Measurements from ENCODE around the gene OVCH1.

Gene OVCH1, protein sequence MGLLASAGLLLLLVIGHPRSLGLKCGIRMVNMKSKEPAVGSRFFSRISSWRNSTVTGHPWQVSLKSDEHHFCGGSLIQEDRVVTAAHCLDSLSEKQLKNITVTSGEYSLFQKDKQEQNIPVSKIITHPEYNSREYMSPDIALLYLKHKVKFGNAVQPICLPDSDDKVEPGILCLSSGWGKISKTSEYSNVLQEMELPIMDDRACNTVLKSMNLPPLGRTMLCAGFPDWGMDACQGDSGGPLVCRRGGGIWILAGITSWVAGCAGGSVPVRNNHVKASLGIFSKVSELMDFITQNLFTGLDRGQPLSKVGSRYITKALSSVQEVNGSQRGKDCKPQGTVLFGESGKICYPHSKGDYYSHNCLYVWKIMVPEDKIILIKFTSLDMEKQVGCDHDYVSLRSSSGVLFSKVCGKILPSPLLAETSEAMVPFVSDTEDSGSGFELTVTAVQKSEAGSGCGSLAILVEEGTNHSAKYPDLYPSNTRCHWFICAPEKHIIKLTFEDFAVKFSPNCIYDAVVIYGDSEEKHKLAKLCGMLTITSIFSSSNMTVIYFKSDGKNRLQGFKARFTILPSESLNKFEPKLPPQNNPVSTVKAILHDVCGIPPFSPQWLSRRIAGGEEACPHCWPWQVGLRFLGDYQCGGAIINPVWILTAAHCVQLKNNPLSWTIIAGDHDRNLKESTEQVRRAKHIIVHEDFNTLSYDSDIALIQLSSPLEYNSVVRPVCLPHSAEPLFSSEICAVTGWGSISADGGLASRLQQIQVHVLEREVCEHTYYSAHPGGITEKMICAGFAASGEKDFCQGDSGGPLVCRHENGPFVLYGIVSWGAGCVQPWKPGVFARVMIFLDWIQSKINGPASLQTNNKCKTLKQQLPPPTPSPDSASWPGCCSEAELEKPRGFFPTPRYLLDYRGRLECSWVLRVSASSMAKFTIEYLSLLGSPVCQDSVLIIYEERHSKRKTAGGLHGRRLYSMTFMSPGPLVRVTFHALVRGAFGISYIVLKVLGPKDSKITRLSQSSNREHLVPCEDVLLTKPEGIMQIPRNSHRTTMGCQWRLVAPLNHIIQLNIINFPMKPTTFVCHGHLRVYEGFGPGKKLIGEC

GRCh38 chr12:29497588-29497987 lies at the start of gene OVCH1:
TSS of gene OVCH1 (minus strand) at chr12:29497686. CDS start at chr12:29497686, 0 bp downstream.
- DNase-seq, result no peak

- no peak for DNase-seq
These were observed 49.7 kb upstream of the OVCH1 start for GRCh38 chr12:29547151-29547632.

GRCh38 chr12:29546000-29546399 lies 48.5 kb upstream of the OVCH1 start:
- no peak for DNase-seq

GRCh38 chr12:29545102-29545467 lies 47.6 kb upstream of the OVCH1 start:
- DNase-seq, result no peak

GRCh38 chr12:29544428-29545101 lies 47.1 kb upstream of the OVCH1 start:
- DNase-seq, result no peak

GRCh38 chr12:29543036-29543435 lies 45.5 kb upstream of the OVCH1 start:
- no peak for DNase-seq

DNA sequence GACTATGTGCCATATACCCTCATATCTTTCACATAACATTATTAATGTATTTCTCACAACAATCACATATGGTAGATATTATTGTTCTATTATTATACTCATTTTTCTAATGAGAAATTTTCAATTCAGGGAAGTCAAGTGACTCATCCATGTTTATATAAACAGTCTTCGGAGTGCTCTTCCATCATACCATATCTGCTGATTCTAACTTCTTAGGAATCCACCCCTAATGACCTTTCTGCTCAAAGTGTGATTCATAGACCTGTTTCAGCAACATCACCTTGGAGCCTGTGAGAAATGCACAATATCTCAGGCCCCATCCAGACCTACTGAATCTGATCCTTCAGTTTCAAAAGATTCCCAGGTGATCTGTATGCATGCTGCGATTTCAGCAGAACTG lies 39.8 kb upstream of the OVCH1 start:
- no peak for DNase-seq

- DNase-seq, result no peak
These were observed 37.4 kb upstream of the OVCH1 start for GRCh38 chr12:29534935-29535334.

GRCh38 chr12:29533815-29534489 lies 36.5 kb upstream of the OVCH1 start:
- DNase-seq, result no peak

- DNase-seq, result no peak
These were observed 34.0 kb upstream of the OVCH1 start for GRCh38 chr12:29531471-29531870.

GRCh38 chr12:29530436-29530835 lies 33.0 kb upstream of the OVCH1 start:
- no peak for DNase-seq

DNA sequence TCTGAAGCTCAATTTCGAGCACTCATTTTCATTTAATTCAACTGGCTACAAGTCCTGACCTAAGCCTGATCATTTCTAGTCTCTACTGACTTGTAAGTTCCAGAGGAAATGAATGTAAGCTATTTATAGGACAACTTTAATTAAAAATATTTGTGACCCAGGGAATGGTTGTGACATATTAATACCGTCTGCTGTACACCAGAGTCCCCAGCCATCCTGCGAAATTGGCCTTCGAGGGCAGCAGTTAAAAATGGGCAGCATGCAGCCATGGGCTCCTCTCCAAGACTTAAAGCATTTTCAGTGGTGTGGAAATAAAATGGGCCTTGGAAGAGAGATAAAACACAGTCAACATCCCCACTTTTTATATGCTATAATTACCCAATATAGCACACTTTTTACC lies 30.7 kb upstream of the OVCH1 start:
- DNase-seq, result no peak

DNA sequence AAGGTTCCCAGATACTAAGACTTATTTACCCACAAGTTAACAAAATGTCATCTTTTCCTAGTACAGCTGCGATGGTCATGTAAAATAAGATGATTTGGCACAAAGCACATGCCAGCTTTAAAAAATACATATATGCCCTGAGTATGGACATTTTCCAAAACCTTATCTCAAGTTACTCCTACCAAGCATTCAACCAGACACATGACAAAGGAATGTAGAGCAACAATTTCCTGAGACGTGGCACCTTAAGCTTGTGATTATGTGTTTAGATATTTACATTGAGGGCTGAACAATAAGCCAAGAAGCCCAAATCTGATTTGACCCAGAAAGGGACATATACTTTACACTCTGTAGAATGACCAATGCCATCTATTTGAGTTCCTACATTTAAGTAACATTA lies 24.5 kb upstream of the OVCH1 start:
- no peak for DNase-seq

DNA sequence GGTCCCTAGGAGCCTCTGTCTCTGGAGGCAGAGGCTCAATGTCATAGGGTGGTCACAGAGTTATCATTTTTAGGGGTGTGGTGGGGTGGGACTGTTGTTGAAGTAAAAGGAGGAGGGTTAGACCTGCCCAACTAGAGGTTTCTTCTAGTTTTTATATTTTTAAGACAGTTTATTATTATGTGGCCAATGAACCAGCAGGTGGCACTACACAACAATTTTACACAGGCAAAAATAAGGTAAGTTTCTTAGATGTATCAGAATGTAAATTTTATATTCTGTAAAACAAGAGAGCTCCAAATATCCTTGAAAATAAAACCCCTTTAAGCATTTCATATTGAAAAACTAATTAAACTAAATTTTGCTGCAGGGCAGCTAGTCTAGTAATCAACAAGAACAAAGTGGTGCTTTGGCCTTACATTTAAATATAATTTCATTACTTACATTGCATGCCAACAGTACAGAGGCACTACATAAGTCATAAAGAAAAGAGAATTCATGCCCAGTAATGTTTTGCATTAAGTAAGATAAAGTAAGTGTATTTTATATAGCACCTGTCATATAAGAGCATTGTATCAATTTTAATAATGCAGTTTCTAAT lies 22.2 kb upstream of the OVCH1 start:
- DNase-seq, result no peak

DNA sequence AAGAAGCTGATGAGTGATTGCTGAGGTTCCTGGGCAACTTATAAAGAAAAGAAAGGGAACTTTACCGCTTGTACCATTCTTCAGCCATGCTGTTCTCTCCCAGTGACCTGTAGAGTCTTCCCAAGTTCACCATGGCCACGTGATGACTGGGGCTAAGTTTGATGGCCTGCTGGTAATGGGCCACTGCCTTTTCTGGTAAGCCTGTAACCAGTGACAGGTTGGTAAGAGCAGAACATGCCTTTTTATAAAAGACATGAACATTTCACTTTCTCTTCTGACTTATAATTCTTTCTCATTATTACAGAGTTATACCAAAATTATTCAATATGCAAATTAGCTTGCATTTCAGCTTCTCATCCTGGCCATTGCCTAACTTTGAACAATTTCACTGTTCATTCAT lies 20.9 kb upstream of the OVCH1 start:
- DNase-seq, result no peak

- no peak for DNase-seq
These were observed 19.8 kb upstream of the OVCH1 start for GRCh38 chr12:29517264-29517663.

GRCh38 chr12:29516431-29516875 lies 19.0 kb upstream of the OVCH1 start:
- DNase-seq, result no peak

DNA sequence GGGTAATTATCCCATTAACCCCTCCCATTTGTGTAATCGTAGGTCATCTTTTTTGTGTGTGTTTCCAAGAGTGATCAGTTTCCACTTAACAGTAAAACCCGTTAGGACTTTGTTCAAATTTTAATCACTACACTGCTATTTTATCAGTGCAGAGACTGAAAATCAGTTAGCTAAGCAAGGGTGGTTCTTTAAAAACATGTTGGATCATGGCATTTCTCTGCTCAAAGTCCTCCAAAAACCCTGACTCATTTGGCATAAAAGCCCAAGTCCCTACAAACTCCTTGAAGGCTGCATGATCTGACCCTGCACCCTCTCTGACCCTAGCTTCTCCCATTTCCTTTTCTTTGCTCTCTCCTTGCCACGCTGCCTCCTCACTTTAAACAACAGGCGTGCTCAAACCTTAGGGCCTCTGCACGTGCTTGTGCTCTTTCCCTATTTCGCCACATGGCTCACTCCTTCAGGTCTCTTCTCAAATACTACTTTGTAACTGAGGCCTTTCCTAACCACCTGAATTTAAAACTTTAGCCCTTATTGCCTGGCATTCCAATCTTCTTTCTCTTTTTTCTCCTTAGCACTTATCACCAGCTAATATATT lies 13.2 kb upstream of the OVCH1 start:
- DNase-seq, result no peak

DNA sequence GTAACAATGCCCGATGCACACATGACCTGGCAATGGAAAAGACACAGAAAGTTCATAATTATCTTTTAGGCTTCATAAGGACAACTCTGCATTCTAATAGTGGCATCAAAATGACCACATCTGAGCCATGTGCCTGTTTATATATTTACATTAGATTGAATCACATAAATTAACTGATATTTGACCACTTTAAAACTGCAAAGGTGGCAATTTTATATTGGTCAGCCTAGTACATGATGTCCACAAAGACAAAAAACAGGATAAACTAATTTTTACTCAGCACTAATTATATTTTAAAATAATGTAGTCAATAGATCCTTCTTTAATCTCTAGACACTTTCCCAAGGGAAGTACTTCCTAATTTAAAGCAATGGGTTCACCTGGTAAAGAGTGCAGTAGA lies 12.0 kb upstream of the OVCH1 start:
- DNase-seq, result no peak

- DNase-seq, result no peak
These were observed 11.5 kb upstream of the OVCH1 start for GRCh38 chr12:29508949-29509348.

- no peak for DNase-seq
These were observed 7.6 kb upstream of the OVCH1 start for GRCh38 chr12:29505122-29505521.
